Erythroblast (primary cell): ENCODE data around the gene WDR7.

Experiments
- DNase-seq, 2 experiments: peaks; one replicate each; lab custom pipeline; 2025; lab: John Stamatoyannopoulos, UW
- GATA1 ChIP-seq: IDR thresholded peaks from 2 replicates; pipeline ENCODE4 v1.6.1; 2011; ENCODE audit warnings: low read depth, mild to moderate bottlenecking, control low read depth, low read length, moderate library complexity
- POLR2A ChIP-seq: IDR thresholded peaks from 2 replicates; pipeline ENCODE4 v1.6.1; 2011; ENCODE audit warnings: mild to moderate bottlenecking, low read length

WDR7 gene

GRCh38 chr18:56756966-56757365 lies 105.8 kb downstream of the WDR7 start:
- DNase-seq, result no peak
- TF ChIP-seq POLR2A (no peak), GATA1 (no peak)

DNA sequence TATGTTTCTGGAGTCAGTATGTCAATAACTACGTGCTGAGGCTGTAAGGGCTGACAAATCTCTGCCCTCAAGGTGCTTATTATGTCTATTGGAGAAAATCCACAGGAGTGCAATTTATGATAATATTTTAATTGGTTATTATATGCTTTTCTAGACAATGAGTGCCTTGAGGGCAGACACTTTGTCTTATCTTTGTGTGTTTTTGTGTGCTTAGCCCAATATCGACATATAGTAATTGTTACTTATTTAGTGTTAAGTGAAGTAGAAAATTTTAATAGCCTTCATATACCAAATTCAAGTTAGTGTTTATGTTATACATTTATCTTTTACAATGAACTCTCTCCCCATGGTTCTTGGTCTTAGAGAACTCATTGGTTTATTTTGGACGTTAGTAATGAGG lies 118.9 kb downstream of the WDR7 start:
- no peak for TF ChIP-seq GATA1
- TF ChIP-seq POLR2A, result no peak
- DNase-seq, result no peak

DNA sequence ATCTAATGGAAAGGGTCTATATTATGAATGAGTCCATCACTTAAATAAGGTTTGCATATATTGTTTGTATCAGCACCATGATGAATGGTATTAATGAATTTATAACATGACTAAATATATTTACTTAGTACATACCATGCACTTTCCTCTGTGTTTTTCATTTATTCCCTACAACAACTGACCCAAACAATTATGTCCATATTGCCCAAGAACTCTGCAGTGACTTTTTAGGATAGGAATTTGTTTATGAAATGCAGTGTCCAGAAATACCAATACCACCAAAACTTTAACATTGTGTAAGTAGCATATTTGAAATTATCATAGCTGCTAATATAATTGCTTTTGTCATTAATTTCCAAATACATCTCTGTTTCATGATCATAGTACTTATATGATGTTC lies 119.7 kb downstream of the WDR7 start:
- DNase-seq, result no peak
- TF ChIP-seq GATA1 (no peak), POLR2A (no peak)

DNA sequence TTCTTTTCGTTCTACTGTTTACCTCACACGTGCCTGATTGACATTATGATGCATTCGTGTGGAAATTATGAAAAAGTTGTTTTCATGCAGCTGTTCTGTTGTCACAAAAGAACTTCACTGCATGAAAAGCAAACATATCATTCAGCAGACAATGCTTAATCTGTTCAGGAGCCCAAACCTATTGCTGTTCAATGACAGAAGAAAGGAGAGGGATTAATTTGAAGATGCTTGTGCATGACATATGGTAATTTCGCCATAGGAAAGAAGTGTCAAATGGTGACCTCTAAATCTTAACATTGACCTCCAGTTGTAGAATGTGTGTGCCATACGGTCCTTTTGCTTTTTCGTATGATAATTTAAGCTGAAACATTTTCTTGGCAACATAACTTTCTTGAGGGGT lies 124.5 kb downstream of the WDR7 start:
- TF ChIP-seq GATA1, result no peak
- TF ChIP-seq POLR2A, result no peak
- DNase-seq, result no peak

- no peak for DNase-seq
- TF ChIP-seq POLR2A, result no peak
Measured at GRCh38 chr18:56787390-56787789, 136.2 kb downstream of the WDR7 start.

DNA sequence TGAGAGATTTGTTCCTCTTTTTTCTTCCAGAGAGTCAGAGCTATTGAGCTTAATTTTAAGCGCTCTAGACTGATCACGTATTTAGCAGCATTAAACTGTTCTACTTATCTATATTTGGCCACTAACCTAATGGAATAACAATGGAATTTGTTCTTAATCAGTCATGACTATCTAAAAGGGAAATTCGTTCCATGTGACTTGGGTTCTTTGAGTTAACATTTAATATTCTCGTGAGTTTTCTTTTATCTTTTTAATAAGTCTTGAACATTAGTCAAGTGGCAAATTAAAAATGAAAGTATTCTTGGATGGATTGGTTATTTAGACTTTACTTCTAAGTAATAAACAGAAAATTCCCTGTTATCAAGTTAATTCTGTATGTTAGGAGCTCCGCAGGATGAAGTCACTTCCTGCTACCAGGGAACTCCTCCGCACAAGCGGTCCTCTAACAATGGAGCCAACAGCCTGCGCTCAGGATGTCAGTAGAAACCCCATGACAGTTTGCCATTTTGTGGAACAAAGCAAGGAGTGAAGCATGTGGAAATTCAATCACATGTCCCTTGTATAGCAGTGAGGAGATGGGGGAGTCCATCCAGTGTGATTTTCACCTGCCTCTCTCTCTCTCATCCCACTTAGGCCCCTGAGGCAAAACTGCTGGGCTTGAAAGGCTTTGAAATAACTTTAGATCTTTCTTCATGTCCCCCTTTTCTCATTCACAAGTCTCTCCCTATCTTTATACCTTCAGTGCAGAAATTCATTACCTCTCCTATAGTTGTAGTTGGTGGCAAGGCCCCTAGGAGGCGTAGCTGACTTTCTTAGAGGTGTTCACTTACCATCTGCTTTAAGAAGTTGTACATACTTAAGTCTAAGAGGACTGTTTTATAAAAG lies 138.1 kb downstream of the WDR7 start:
- DNase-seq, result peak; percentile 41 to 64
- no peak for TF ChIP-seq GATA1
- no peak for TF ChIP-seq POLR2A

GRCh38 chr18:56789889-56790180 lies 138.7 kb downstream of the WDR7 start:
- TF ChIP-seq GATA1 (no peak), POLR2A (no peak)
- no peak for DNase-seq

GRCh38 chr18:56795381-56795780 lies 144.2 kb downstream of the WDR7 start:
- DNase-seq, result no peak
- TF ChIP-seq POLR2A, result no peak
- TF ChIP-seq GATA1, result no peak

DNA sequence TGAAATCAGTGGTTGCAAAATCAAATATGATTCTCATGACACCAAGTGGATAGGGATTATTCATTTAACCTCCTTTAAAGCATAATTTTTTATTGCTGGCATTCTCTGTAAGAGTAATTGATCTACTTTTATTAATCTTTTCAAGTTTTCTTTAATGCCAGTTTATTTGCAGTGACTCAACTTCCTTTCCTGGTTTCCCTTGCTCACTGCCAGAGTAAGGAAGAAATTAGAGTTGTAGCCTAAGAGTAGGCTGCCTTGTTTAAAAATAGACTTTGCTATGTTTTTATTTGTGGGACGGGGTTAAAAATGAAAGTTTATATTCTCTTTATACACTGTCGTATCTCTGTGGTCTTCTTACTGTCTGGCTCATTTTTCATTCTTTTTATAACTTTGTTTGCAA lies 148.6 kb downstream of the WDR7 start:
- no peak for TF ChIP-seq GATA1
- TF ChIP-seq POLR2A, result no peak
- DNase-seq, result no peak

DNA sequence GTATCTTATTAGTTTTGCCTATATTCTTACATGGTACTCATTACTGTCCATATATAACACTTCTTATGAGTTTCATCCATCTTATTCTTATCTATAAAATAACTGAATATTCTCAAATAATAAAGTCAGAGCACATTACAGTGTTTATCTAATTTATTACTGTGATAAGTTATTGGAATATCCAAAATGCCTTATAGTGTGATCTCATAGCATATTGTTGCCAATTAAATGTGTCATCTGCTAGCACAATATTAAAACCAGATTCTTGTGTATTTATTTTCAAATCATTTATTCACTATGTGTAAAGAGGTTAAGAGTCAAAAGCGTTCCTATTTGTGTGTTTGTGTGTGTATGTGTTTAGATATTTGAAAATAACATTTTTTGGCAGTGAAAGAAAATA lies 151.9 kb downstream of the WDR7 start:
- TF ChIP-seq POLR2A (no peak), GATA1 (no peak)
- DNase-seq, result no peak

DNA sequence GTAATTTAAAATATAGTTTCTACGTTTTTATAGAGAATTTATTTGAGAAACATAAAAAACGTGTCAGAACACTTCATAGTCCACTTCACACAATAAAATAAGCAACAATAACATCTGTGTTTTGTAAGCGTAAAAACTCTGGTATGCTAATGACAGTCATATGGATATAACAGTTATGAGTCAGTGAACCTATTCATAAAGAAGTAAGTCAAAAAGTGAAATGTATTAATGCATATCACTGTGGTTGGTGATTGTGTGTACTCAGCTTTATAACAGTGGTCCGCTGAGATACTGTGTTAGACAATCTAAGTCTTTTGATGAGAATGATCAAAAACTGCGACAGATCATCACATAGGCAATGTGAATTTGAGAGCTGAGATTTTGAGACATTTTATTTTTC lies 153.2 kb downstream of the WDR7 start:
- TF ChIP-seq GATA1, result no peak
- TF ChIP-seq POLR2A, result no peak
- DNase-seq, result no peak

- no peak for TF ChIP-seq GATA1
- no peak for TF ChIP-seq POLR2A
Measured at GRCh38 chr18:56807901-56808300, 156.7 kb downstream of the WDR7 start.

GRCh38 chr18:56812674-56813073 lies 161.5 kb downstream of the WDR7 start:
- DNase-seq, result no peak
- TF ChIP-seq GATA1 (no peak), POLR2A (no peak)

More at GRCh38 chr18:56807901-56808300, 156.7 kb downstream of the WDR7 start:
- DNase-seq, result no peak

- TF ChIP-seq POLR2A, result no peak
- TF ChIP-seq GATA1, result no peak
- no peak for DNase-seq
Measured at GRCh38 chr18:56815926-56816325, 164.8 kb downstream of the WDR7 start.

- no peak for TF ChIP-seq POLR2A
- no peak for TF ChIP-seq GATA1
- no peak for DNase-seq
Measured at GRCh38 chr18:56823986-56824565, 172.9 kb downstream of the WDR7 start.
